ENCODE data around the gene TRPM5.

TRPM5 gene

DNA sequence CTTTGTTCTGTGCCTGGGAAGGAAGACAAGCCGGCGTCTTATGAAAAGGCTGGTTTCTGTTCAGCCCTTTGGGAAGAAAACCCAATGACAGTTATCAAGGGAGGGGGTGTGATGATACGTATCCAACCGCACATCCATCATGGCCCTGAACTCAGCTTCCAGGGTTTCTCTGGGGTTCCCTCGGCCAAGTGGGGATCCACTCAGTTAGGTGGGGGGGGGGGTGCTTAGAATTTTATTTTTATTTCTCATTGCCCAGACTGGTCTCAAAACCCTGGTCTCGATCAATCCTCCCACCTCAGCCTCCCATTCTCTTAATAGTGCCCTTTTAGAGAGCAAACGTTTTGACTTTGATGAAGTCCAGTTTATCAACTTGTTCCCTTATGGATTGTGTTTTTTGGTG lies 26.2 kb upstream of the TRPM5 start:
- DNase-seq = no peak

DNA sequence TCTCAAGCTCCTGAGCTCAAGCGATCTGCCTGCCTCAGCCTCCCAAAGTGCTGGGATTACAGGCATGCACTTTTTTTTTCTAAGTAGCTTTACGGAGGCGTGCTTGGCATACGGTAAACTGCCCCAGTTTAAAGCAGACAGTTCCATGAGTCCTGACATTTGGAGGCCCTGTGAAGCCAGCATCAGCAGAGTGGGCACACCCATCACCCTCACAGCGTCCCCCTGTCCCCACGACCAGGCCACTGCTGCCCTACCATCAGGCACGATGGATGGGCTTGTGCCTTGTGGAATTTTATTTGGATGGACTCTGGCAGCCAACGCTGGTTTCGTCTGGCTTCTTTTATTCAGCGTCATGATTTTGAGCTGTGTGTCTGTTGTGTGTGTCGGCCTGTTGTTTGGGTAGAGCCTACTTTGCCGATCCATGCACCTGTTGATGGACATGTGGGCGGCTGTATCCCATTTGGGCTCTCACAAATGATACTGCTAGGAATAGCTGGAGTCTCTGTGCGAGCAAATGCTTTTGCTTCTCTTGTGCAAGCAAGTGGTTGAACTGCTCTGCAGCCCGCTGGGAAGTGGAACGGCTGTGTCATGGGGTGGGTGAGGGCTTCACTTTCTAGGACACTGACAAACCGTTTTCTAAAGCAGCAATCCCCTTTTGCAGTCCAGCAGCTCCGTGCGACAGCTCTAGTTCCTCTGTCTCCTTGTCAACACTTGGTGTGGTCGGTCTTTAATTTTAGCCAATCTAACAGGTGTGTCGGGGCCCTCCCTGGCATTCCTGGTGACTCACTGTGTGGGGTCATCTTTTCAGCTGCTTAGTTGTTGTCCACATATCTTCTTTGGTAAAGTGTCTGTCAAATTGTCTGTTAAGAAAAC lies 24.3 kb upstream of the TRPM5 start:
- DNase-seq = no peak

GRCh38 chr11:2467695-2468055 lies 23.4 kb upstream of the TRPM5 start:
- no peak for DNase-seq

DNA sequence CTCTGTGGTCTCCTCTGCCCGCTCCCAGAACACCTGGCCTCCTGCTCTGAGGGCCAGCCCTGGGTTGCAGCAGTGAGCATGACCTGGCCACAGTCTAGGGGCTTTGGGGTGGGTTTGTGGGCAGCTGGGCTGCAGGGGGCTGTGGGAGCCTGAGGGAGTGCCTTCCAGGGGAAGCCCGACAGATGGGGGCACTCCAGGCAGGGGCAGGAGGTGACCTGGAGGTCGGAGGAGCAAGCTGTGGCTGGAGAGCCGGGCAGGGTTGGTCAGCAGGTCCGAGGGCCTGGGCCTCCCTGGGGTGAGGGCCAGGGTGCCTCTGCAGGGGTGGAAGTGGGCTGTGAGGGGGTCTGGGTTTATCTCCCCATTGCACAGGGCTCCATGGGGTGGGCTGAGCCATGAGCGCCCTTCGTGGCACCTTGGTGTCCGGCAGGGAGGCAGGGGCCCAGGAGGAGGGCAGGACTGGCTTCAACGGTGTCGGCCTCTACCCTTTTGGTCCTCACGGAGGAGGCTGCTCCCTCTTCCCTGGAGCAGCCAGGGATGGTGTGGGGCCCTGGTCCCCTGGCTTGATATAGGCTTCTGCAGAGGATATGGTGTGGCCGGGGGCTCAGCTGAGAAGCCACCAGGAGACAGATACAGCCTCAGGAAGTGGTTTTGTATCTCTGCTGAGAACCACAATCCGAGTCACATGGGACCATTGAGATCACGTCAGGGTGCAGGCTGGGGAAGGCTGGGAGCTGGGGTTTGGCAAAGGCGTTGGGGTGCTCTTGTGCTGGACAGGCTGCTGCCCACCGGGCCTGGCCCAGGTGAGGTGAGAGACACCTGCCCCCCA lies 22.8 kb upstream of the TRPM5 start:
- no peak for DNase-seq

- no peak for DNase-seq
These were observed 21.9 kb upstream of the TRPM5 start for GRCh38 chr11:2466069-2466801.

DNA sequence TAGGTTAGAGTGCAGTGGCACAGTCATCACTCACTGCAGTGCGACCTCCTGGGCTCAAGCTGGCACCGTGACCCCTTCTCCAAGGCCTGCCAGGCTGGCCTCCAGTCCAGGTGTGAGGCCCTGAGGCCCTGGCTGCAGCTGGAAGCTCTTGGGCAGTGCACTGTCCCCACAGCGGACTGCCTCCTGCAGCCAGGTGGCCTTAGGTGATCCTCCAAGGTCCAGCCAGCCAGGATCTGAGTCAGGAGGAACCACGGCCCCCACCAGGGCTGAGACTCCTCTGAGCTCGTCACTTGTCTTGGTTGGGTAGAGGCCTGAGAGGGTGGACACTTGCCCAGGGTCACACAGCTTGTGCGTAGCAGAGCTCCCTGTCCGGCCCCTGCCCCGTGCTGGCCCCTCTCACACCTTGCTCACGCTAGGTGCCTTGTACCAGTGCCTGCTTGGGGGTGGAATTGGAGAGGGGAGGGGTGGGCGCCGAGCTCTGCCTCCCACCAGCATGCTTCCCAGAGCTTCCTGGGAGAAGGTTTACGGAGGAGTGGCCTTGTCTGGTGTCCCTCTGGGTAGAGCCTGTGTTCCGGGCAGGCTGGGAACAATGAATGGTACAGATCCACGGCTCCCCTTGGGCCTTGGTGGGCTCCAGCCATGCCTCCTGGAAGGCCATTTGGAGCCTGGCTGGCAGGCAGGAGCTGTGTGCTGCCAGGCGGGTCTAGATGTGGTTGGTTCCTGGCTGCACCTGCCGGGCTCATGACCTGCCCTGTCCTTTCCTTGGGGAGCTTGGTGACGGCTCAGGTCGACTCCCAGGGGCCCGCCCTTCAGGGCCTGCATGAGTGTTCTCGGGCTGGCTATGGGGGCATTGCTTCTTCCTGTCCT lies 21.1 kb upstream of the TRPM5 start:
- no peak for DNase-seq

- DNase-seq = no peak
These were observed 20.3 kb upstream of the TRPM5 start for GRCh38 chr11:2464451-2465165.

DNA sequence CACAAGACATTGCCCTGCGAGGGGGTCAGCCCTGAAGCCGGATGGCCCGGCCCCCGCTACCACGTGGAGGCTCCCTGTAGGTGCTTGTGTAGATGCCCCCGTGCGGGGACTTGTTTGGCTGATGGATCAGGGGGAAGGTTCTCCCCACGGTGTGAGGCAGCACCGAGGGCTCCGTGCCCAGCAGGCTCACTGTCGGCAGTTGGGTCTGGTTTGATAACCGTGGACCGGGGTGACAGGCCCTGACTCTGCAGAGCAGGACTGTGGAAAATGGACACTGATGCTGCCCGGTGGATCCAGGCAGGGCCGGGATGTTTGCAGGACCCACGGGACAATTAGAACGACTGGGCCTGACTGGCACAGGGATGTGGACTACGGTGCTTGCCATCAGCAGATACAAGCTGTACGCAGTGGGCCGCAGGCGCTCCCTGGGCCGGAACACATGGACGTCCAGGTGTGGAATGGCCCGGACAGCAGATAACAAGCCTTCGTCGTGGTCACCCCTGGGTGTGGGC lies 19.5 kb upstream of the TRPM5 start:
- DNase-seq = no peak

DNA sequence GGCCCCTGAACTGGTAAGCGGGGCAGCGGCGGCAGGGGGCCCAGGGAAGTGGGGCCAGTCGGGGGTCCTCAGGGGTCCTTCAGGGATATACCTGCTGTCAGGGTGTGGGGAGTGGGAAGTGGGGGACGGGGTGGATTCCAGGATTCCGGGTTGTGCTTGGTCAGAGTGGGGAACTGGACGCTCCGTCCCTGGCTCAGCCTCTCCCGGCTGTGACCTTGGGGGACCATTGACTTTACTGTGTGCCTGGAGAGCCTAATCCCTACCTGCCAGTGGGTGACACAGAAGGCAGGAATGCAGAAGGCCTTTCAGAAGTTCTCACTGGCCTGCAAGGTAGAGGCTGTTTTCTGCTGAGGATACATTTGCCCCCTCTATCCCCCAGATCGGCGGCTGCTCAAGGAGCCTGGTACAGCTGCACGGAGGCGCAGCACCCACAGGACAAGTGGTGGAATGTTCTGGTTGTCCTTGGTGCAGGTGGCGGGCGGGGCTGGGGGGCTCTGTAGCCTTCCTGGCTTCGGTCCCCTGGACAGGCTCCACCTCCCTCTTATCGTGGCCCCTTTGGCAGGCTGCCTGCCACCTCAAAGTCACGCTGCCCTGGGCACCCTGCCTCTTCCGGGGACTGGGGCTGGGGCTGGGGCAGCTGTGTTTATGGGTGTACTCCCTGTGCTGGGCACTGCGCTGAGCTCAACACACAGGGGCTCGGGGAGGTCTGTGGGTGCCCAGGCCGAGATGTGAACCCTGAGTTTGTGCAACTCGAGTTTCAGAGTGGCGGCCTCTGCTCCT lies 18.9 kb upstream of the TRPM5 start:
- no peak for DNase-seq

- no peak for DNase-seq
These were observed 18.2 kb upstream of the TRPM5 start for GRCh38 chr11:2462543-2462985.

DNA sequence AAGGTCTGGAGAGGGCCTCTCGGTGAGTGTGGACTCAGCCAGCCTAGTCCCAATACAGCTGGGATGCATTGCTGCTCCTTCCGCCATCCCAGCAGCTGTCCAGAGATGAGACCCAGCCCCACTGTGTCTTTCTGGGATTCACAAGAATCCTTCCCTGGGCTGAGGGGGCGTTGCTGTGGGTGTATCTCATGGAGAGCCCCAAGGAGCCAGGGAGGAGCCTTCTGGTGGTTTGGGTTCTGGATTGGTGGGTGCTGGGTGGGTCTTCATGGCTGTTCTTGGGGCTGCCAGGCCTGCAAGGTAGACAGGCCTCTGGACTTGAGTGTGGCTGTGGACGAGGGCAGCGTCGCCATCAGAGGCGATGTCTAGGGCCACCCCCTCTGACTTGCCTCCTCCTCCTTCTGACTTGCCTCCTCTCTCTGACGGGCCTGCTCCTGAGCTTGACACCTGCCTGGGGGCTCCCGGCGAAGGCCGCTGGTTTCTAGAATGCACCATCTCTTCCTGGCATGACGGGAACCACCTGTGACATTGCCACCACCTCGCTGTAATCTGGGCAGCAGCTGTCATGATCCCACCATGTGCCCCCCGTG lies 17.7 kb upstream of the TRPM5 start:
- DNase-seq = no peak

DNA sequence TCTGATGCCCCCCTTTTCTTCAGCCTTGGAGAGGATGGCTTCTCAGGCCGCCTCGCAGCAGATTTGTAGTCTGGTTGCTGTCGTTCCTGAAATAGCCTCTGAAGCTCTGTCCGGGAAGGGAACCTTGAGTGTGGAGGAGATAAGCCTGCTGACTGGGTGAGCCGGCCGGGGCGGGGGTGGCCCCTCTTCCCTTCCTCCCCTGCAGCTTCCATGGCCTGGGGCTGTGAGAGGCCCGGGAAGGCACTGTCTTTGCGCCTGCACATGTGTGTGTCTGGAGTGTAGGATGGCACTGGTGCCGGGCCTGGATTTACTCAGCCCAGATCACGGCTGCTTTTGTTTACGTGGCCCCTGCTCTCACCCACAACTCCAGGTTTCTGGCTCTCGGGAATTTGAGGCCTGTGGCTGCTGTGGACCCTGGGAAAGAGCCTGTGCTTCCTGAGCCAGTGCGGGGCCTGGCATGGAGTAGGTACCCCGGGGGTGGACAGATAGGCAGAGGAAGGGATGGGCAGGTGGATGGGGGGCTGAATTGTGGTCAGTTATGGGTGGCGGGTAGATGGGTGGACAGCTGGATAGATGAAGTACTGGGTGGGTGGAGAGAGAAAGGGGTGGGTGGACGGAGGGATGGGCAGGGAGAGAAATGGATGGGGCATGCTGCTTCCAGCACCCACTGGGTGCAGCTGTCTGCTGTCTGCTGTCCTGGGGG lies 17.1 kb upstream of the TRPM5 start:
- DNase-seq = no peak

DNA sequence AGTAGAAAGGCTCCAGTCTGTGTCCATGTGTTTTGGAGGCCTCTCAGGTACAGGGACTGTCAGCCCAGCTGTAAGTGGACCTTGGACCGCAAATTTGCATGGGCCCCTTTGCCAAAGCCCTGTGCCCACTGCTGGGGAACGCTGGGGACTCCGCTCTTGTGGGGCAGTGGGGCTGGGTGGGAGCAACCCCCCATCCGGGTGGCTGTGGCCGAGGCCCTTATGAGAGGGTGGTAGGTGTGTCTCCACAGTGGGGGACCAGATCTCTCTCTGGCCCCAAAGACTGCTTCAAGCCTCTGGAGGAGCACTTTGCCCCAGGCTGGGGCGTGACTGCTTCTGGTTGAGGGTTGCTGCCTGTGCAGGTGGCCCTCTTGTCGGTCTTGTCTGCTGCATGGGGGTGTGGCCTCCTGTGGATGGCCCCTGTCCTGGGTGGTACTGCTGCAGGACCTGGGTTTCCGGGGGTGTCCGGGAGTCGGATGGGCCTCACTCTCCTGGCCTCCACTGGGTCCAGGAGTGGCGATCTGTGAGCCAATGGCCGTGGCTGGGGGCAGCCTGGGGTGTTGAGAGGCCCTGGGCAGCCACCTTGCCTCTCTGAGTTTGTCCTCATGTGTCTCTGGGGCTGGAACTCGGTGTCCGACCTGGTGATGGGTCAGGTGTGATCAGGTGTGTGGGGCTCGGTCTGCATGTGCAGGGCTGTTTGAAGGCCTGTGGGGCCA lies 16.4 kb upstream of the TRPM5 start:
- no peak for DNase-seq

DNA sequence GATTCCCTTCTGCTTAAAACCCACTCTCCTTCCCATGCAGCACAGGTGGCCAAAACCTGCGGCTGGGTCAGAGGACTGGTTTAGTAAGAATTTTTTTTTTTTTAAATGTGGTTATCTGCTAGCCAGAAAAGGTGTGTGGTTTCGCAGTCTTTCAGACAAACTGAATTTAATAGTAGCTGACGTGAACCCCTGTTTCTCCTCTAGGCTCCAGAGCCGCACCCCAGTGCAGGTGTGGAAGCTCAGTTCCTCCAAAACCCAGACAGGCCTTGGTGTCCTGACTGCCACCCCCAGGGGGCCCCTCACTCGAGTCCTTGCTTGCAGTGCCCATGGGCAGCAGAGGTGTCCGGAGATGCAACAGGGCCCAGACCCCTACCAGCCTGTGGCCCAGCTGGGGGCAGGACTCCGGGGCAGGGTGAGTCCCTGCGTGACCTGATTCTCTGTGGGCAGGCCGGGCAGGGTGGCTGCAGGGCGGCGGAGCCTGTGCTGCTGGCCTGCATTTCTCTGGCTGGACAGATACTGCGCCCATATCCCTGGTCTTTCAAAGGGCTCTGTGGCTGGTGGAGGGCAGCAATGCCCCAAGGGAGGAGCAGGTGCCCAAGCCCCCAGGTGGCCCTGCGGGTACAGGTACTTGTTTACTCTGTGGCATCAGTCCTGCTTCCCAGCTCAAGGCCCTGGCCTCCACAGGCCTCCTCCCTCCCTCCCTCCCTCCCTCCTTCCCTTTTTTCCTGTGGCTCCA lies 15.7 kb upstream of the TRPM5 start:
- DNase-seq = no peak

DNA sequence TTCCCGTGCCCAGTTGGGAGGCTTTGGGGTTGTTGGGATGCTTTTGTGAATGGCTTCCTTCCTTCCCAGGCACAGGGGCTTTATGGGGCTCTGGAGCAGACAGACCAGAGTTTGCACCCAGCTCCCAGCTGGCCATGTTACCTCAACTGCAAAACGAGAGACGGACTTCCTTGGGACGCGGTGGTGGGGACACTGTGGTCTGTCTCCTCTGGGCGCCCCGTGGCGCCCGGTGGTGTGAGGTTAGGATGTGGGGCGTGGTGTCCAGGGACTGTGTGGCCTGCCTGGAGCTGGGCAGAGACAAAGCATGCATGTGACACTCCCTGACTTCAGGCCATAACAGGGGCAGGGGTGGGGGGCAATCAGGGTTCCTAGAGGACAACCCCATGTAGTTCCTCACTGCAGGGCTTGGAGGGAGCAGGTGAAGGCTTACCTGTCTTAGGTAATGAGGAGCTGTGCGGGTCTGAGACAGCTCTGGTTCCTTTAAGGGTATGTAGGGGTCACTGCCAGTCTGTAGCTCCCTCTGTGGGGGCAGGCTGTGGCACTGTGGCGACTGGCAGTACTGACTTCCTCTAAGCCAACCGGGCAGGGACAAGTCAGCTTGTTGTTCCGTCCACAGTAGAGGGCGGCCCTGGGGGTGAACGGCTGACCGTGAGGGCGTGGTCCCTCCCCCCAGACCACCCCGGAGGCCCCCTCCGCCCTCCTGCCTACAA lies 14.9 kb upstream of the TRPM5 start:
- DNase-seq = no peak

DNA sequence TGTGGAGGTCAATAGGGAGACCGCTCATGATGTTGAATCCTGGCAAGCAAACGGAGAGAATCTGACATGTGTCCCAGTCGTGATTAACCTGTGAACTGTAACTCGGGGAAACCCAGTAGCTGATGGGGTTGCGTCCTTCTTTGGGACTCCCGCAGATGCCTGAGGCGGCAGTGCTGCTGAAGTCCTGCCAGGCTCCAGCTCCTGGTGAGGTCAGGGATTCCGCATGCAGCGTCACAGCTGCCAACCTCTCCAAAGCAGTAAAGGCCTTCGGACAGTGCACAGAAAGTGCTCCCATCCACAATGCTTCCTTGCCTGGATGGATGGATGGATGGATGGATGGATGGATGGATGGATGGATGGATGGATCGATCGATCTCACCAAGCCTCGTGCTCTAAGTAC lies 14.0 kb upstream of the TRPM5 start:
- DNase-seq = no peak

DNA sequence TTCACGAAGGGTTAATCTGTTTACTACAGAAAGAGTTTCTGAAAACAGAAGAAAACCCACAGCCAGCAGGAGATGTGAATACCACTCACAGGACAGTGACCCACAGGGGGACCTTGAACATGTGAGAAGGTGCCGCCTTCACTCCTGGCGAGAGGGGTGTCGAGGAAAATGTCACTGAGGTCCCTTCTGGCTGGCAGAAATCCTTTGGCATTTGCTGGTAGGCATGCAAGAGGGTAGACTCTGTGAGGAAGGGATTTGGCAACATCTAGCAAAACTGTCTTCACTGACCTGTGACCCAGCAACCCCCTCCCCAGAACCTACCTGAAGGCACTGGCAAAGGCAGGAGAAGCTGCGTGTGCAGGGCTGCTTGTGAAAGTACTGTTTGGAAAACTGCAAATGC lies 9.1 kb upstream of the TRPM5 start:
- no peak for DNase-seq
